Lower leg skin (tissue), 3 donors: ENCODE results near the gene KRABD2.

ENCODE experiments used
- POLR2A ChIP-seq, 2 donors: fragments of 450-650 bp; IDR thresholded peaks; one replicate each; pipeline ENCODE4 v1.6.1; 2016 to 2017; ENCODE audit warnings: antibody characterized with exemption in 2 of 2, mild to moderate bottlenecking in 1 of 2, moderate library complexity in 1 of 2
- TF ChIP-seq, protein P1 (sequence below), 3 donors: fragments of 450-650 bp; IDR thresholded peaks; one replicate each; pipeline ENCODE4 v1.5.1; 2016; ENCODE audit warnings: antibody characterized with exemption in 3 of 3, mild to moderate bottlenecking in 3 of 3, moderate library complexity in 2 of 3

DNA sequence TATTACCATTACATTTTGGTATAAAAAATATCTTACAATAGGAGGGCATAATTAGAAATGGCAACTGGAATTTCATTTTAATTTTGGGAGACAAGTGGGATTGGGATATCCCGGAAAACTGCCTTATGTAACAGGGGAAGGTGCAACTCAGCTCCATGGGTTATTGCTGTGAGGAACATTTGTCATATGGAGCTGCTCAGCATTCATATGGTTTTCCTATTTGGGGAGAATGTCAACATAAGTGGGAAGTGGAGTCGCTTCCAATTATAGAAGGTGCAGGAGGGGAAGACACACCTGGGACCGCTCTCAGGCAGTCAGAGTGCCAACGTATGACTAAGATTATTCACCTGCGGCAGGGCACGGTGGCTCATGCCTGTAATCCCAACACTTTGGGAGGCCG lies 26.2 kb downstream of the KRABD2 start:
- TF ChIP-seq, protein P1, sequence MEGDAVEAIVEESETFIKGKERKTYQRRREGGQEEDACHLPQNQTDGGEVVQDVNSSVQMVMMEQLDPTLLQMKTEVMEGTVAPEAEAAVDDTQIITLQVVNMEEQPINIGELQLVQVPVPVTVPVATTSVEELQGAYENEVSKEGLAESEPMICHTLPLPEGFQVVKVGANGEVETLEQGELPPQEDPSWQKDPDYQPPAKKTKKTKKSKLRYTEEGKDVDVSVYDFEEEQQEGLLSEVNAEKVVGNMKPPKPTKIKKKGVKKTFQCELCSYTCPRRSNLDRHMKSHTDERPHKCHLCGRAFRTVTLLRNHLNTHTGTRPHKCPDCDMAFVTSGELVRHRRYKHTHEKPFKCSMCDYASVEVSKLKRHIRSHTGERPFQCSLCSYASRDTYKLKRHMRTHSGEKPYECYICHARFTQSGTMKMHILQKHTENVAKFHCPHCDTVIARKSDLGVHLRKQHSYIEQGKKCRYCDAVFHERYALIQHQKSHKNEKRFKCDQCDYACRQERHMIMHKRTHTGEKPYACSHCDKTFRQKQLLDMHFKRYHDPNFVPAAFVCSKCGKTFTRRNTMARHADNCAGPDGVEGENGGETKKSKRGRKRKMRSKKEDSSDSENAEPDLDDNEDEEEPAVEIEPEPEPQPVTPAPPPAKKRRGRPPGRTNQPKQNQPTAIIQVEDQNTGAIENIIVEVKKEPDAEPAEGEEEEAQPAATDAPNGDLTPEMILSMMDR (IDR thresholded peaks at IDR 0.05) = no peak
- TF ChIP-seq POLR2A (IDR thresholded peaks at IDR 0.05) = no peak
